ENCODE measurements around the gene RAD51B. TPM values are rescaled to one million over a fixed set of nuclear protein-coding genes. Genes with fewer than 3 reads are reported as not detected.

RAD51B gene
- total and polyA plus RNA-seq, 4 donors, result 2.5 to 95.0 (median 9.6) TPM

DNA sequence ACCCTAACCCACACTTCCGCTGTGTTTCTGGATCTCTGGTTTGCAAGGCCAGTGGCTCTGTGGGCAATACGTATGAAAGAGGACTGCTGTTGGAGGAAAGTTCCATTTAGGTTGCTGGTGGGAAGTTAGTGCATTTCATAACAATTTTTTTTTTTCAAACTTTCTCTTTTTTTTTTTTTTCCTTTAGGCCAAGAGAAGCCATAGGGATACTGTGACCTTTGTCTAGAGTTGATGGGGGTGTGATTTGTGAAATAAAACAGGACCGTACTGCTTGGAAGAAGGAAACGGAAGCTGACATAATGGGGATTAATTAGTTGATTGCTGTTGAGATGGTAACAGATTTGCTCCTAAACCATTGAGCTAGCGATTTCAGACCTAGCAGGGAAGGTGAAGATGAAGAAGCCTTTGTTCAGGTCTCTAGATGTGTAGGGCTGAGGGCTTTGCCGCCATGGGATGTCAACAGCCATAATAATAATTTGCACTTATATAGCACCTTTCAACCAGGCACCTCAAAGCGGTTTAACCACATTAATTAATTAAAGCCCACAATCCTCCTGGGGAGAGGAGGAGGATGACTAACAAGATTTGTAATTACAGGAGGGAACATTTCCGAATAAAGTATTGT, 658.0 kb downstream of the RAD51B start:
- no peaks in the 10 kb centered on the region for H3K27me3 ChIP-seq (ENCODE audit: control insufficient read depth in 3 of 3, insufficient read depth in 3 of 3, low read length in 2 of 3)
- H3K4me3 ChIP-seq, result no peak overlapping the region
- DNase-seq (no peak), ATAC-seq (ENCODE audit: insufficient read depth, low FRiP score) (no peak)
- peak overlapping the region in 1 of 2 donors; percentile 20 for H3K27ac ChIP-seq (ENCODE audit: low read depth in 1 of 2, low read length in 1 of 2)
- WGBS, 2 donors, result 90% methylated on average over 8 of the region's 8 CpGs
- no peaks in the 10 kb centered on the region for H3K9me3 ChIP-seq (ENCODE audit: control insufficient read depth in 4 of 4, insufficient read depth in 3 of 4, low read length in 3 of 4)
- no peaks in the 10 kb centered on the region for H3K36me3 ChIP-seq (ENCODE audit: control insufficient read depth in 4 of 4, insufficient read depth in 4 of 4, low read length in 4 of 4)
- H3K9ac ChIP-seq (ENCODE audit: insufficient read depth in 1 of 2, low read length in 2 of 2), result no peak overlapping the region
- TF ChIP-seq, protein P1, sequence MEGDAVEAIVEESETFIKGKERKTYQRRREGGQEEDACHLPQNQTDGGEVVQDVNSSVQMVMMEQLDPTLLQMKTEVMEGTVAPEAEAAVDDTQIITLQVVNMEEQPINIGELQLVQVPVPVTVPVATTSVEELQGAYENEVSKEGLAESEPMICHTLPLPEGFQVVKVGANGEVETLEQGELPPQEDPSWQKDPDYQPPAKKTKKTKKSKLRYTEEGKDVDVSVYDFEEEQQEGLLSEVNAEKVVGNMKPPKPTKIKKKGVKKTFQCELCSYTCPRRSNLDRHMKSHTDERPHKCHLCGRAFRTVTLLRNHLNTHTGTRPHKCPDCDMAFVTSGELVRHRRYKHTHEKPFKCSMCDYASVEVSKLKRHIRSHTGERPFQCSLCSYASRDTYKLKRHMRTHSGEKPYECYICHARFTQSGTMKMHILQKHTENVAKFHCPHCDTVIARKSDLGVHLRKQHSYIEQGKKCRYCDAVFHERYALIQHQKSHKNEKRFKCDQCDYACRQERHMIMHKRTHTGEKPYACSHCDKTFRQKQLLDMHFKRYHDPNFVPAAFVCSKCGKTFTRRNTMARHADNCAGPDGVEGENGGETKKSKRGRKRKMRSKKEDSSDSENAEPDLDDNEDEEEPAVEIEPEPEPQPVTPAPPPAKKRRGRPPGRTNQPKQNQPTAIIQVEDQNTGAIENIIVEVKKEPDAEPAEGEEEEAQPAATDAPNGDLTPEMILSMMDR (IDR thresholded peaks at IDR 0.05; ENCODE audit: control extremely low read depth, extremely low read depth), result no peak
- peaks cover 4 to 8% (median 7%) of the 10 kb centered on the region in 5 donors for H3K4me1 ChIP-seq (ENCODE audit: control insufficient read depth in 5 of 5, insufficient read depth in 5 of 5, low read length in 5 of 5)

DNA sequence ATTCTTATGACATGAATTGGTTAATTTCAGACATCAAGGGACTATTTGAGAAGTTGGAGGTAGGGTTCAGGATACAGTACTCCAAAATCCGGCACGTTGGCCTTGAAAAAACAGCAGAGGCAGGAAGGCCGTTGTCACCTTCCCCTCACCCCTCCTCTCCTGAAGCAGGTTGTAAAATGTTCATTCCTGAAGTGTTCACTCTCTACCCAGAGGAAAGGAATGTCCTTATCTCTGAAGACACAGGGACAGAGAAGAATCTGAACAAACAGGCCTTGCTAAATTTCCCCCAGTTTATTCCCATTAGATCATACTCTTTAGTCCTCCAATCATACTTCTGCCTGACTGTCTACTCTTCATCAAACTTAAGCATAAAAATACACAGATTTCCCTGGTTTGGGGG, 659.7 kb downstream of the RAD51B start:
- Histone ChIP-seq H3K4me1 (ENCODE audit: control insufficient read depth in 5 of 5, insufficient read depth in 5 of 5, low read length in 5 of 5) (peaks cover 0 to 13% (median 10%) of the 10 kb centered on the region in 5 donors), H3K9ac (ENCODE audit: insufficient read depth in 1 of 2, low read length in 2 of 2) (no peak overlapping the region), H3K4me3 (no peak overlapping the region), H3K27me3 (ENCODE audit: control insufficient read depth in 3 of 3, insufficient read depth in 3 of 3, low read length in 2 of 3) (no peaks in the 10 kb centered on the region), H3K36me3 (ENCODE audit: control insufficient read depth in 4 of 4, insufficient read depth in 4 of 4, low read length in 4 of 4) (no peaks in the 10 kb centered on the region), H3K27ac (ENCODE audit: low read depth in 1 of 2, low read length in 1 of 2) (no peak overlapping the region), H3K9me3 (ENCODE audit: control insufficient read depth in 4 of 4, insufficient read depth in 3 of 4, low read length in 3 of 4) (no peaks in the 10 kb centered on the region)
- TF ChIP-seq, protein P1 (IDR thresholded peaks at IDR 0.05; ENCODE audit: control extremely low read depth, extremely low read depth), result no peak
- WGBS, 2 donors, result 71 to 79% methylated on average over 3 of the region's 3 CpGs
- no peak for DNase-seq
- ATAC-seq (ENCODE audit: insufficient read depth, low FRiP score), result no peak

DNA sequence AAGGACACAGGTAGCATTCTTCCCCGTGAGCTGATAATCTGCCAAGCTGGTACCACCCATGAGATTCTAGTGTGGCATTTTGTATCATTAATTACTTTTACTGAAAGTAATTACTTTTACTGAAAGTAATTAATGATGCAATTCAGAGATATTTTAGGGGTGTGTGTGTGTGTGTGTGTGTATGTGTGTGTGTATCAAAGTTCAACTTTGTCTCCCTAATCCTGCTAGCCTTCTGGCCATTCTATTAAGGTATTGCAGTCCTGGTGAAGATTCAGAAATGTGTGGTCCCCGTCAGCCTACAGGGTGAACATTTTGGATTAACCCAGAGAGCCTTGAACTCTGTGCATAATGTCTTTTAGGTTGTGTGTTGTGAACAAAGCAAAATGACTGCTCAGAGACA, 662.4 kb downstream of the RAD51B start:
- TF ChIP-seq, protein P1 (IDR thresholded peaks at IDR 0.05; ENCODE audit: control extremely low read depth, extremely low read depth), result no peak
- no peaks in the 10 kb centered on the region for H3K27me3 ChIP-seq (ENCODE audit: control insufficient read depth in 3 of 3, insufficient read depth in 3 of 3, low read length in 2 of 3)
- H3K36me3 ChIP-seq (ENCODE audit: control insufficient read depth in 4 of 4, insufficient read depth in 4 of 4, low read length in 4 of 4), result no peaks in the 10 kb centered on the region
- ATAC-seq (ENCODE audit: insufficient read depth, low FRiP score) (no peak), DNase-seq (no peak)
- 94 to 96% methylated on average over 2 of the region's 2 CpGs for WGBS, 2 donors
- no peaks in the 10 kb centered on the region for H3K9me3 ChIP-seq (ENCODE audit: control insufficient read depth in 4 of 4, insufficient read depth in 3 of 4, low read length in 3 of 4)
- H3K9ac ChIP-seq (ENCODE audit: insufficient read depth in 1 of 2, low read length in 2 of 2), result no peak overlapping the region
- peaks cover 0 to 13% (median 9%) of the 10 kb centered on the region in 5 donors for H3K4me1 ChIP-seq (ENCODE audit: control insufficient read depth in 5 of 5, insufficient read depth in 5 of 5, low read length in 5 of 5)
- H3K4me3 ChIP-seq, result no peak overlapping the region
- no peak overlapping the region for H3K27ac ChIP-seq (ENCODE audit: low read depth in 1 of 2, low read length in 1 of 2)
